Fibroblast of lung (primary cell): ENCODE data around the gene MRPL49. TPM values are rescaled to one million over a fixed set of nuclear protein-coding genes. Genes with fewer than 3 reads are reported as not detected.
A peak's percentile ranks its signal among the peaks of the same experiment; 100 is the strongest.

Experiments used
- DNase-seq, 2 donors: peaks; one replicate each; pipeline versions ENCODE4 v3.0.0 to v3.0.0-alpha.2; 2010; ENCODE audit warnings: low read depth in 2 of 2
- H2AFZ ChIP-seq: 2 replicates; pipeline ENCODE4 v1.5.1; 2012; ENCODE audit warnings: low read length, control low read depth, inconsistent platforms
- H3K27ac ChIP-seq: 2 replicates; pipeline ENCODE4 v1.5.1; 2011; ENCODE audit warnings: low read length, control low read depth; ENCODE audit not compliant: insufficient read depth
- H3K27me3 ChIP-seq: 2 replicates; pipeline ENCODE4 v1.5.1; 2011; ENCODE audit warnings: mild to moderate bottlenecking, low read length; ENCODE audit not compliant: control insufficient read depth, insufficient read depth
- H3K36me3 ChIP-seq: 2 replicates; pipeline ENCODE4 v1.5.1; 2011; ENCODE audit warnings: low read length; ENCODE audit not compliant: control insufficient read depth, insufficient read depth
- H3K4me1 ChIP-seq: 2 replicates; pipeline ENCODE4 v1.5.1; 2011; ENCODE audit warnings: low read length; ENCODE audit not compliant: control insufficient read depth, insufficient read depth; ENCODE audit errors: extremely low read depth
- H3K4me2 ChIP-seq: 2 replicates; pipeline ENCODE4 v1.5.1; 2011; ENCODE audit warnings: low read length, control low read depth; ENCODE audit not compliant: insufficient read depth; ENCODE audit errors: extremely low read depth
- H3K4me3 ChIP-seq, 4 experiments: fragments of 200-600 bp in 1 of 4; sonication (generic) in 1 of 4; replicated peaks in 1 of 4; 2 replicates each; pipeline ENCODE4 v1.5.1; 2011 to 2016; ENCODE audit warnings: low read length in 4 of 4, low read depth in 3 of 4, mild to moderate bottlenecking in 3 of 4, control low read depth in 2 of 4, inconsistent platforms in 1 of 4, mixed read lengths in 1 of 4; ENCODE audit not compliant: insufficient read depth in 1 of 4; ENCODE audit errors: control extremely low read depth in 1 of 4
- H3K79me2 ChIP-seq: 2 replicates; pipeline ENCODE4 v1.5.1; 2012; ENCODE audit warnings: mild to moderate bottlenecking, low read length, inconsistent platforms; ENCODE audit not compliant: control insufficient read depth, insufficient read depth
- H3K9ac ChIP-seq: 2 replicates; pipeline ENCODE4 v1.5.1; 2011; ENCODE audit warnings: mild to moderate bottlenecking, low read length, control low read depth; ENCODE audit not compliant: insufficient read depth
- H3K9me3 ChIP-seq: 2 replicates; pipeline ENCODE4 v1.5.1; 2012; ENCODE audit warnings: low read depth, low read length; ENCODE audit not compliant: control insufficient read depth, insufficient read depth
- H4K20me1 ChIP-seq: 2 replicates; pipeline ENCODE4 v1.5.1; 2011; ENCODE audit warnings: low read length; ENCODE audit not compliant: control insufficient read depth, insufficient read depth; ENCODE audit errors: extremely low read depth
- CTCF ChIP-seq, 2 donors: IDR thresholded peaks in 1 of 2; conservative IDR thresholded peaks in 1 of 2; 1 replicate in 1 of 2; 2 replicates in 1 of 2; pipeline ENCODE4 v1.5.1; 2011 to 2012; ENCODE audit warnings: low read length in 2 of 2, control low read depth in 1 of 2, inconsistent platforms in 1 of 2, low read depth in 1 of 2, mild to moderate bottlenecking in 1 of 2
- EZH2 ChIP-seq: IDR thresholded peaks from 2 replicates; pipeline ENCODE4 v1.5.1; 2012; ENCODE audit warnings: low read length, control low read depth, mild to moderate bottlenecking; ENCODE audit errors: missing control alignments
- polyA minus RNA-seq: library from RNA; depleted of rRNA, polyadenylated mRNA; stranded (reverse); fragments of >200 nt; gene quantifications from 2 replicates; pipeline ENCODE4 v1.2.3, GENCODE V29; 2011; ENCODE audit warnings: low replicate concordance
- polyA plus RNA-seq, 2 donors: library from polyadenylated mRNA; depleted of rRNA in 1 of 2; stranded (reverse) in 1 of 2; unstranded in 1 of 2; fragments of >200 nt; gene quantifications; 2 replicates each; pipeline ENCODE4 v1.2.1, GENCODE V29; 2011 to 2012; ENCODE audit warnings: missing spikeins in 1 of 2
- total RNA-seq: library from RNA; depleted of rRNA; stranded (reverse); fragments of >200 nt; gene quantifications from 2 replicates; pipeline ENCODE4 v1.2.1, GENCODE V29; 2014

Gene MRPL49
- 46.2 and 70.8 TPM in 2 replicates for total RNA-seq
- 55.5 and 60.8 TPM in 2 replicates for polyA plus RNA-seq
- polyA plus RNA-seq (2012): 39.5 and 45.3 TPM in 2 replicates
- 58.5 and 106 TPM in 2 replicates for polyA minus RNA-seq

GRCh38 chr11:65121865-65122696 lies at the start of gene MRPL49, which contains the start of gene FAU:
Gene MRPL49, plus strand, starts transcription at chr11:65122321. Its CDS starts 26 bp downstream, at chr11:65122347.
Gene FAU, minus strand, starts transcription at chr11:65122134. Its CDS starts 321 bp downstream, at chr11:65121813.
- no peak for TF ChIP-seq CTCF (conservative IDR thresholded peaks at IDR 0.05 in 1 of 2, IDR thresholded peaks at IDR 0.05 in 1 of 2; ENCODE audit: low read depth in 1 of 2, low read length in 2 of 2)
- Histone ChIP-seq H3K4me1 (peaks cover 6% of the 10 kb centered on the region), H2AFZ (peak within 1 kb of the TSS; percentile 96), H3K36me3 (peaks cover 20% of the 10 kb centered on the region), H4K20me1 (no peaks in the 10 kb centered on the region), H3K27ac (peak within 1 kb of the TSS; percentile 94), H3K4me2 (peak within 1 kb of the TSS; percentile 96), H3K9ac (peak within 1 kb of the TSS; percentile 95), H3K9me3 (no peaks in the 10 kb centered on the region), H3K79me2 (peaks cover 29% of the 10 kb centered on the region), H3K27me3 (no peaks in the 10 kb centered on the region), H3K4me3 (peak within 1 kb of the TSS; percentile 57 to 98 (median 85))
- DNase-seq: peak; percentile 95 to 96

GRCh38 chr11:65072631-65072966 lies 49.5 kb upstream of the MRPL49 start:
- DNase-seq: no peak
- Histone ChIP-seq H2AFZ (no peak overlapping the region), H3K4me3 (no peak overlapping the region), H3K27ac (no peak overlapping the region), H3K4me1 (no peaks in the 10 kb centered on the region), H3K36me3 (no peaks in the 10 kb centered on the region), H3K79me2 (no peaks in the 10 kb centered on the region), H3K4me2 (no peak overlapping the region), H3K9me3 (no peaks in the 10 kb centered on the region), H4K20me1 (no peaks in the 10 kb centered on the region), H3K27me3 (no peaks in the 10 kb centered on the region), H3K9ac (no peak overlapping the region)
- TF ChIP-seq EZH2 (no peak), CTCF (conservative IDR thresholded peaks at IDR 0.05 in 1 of 2, IDR thresholded peaks at IDR 0.05 in 1 of 2; ENCODE audit: low read depth in 1 of 2, low read length in 2 of 2) (no peak)

- Histone ChIP-seq H3K4me2 (no peak overlapping the region), H3K27me3 (no peaks in the 10 kb centered on the region), H3K9ac (no peak overlapping the region), H3K27ac (no peak overlapping the region), H3K4me3 (no peak overlapping the region), H4K20me1 (no peaks in the 10 kb centered on the region), H3K9me3 (no peaks in the 10 kb centered on the region), H3K36me3 (peaks cover 3% of the 10 kb centered on the region), H2AFZ (no peak overlapping the region), H3K79me2 (peaks cover 17% of the 10 kb centered on the region), H3K4me1 (no peaks in the 10 kb centered on the region)
- no peak for DNase-seq
- TF ChIP-seq CTCF (conservative IDR thresholded peaks at IDR 0.05 in 1 of 2, IDR thresholded peaks at IDR 0.05 in 1 of 2; ENCODE audit: low read depth in 1 of 2, low read length in 2 of 2) (no peak), EZH2 (no peak)
Observed at GRCh38 chr11:65077451-65077850, 44.7 kb upstream of the MRPL49 start.
